ENCODE measurements around the gene NMBR.
"Not testable (repeated sequence)": the region's sequence is repeated elsewhere in the genome, so short reads cannot be mapped to it uniquely, and the experiment has no call there.

Gene NMBR

DNA sequence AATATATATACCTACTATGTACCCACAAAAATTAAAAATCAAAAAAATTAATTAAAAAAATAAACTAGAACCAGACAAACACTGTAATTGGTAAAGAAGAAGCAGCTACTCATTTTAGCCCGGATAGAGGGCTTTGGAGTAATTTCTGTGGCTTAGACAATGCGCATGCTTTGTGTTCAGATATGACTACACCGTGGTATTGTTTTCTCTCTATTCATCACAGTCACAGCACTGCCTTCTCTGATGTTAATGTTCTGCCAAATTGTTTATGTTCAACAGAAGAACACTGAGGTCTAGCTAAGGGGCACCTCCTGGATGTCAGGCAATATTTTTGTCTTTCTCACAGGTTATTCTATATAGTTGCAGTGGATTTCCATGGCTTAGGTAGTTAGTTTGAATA, 91.7 kb downstream of the NMBR start:
- DNase-seq, result no peak

DNA sequence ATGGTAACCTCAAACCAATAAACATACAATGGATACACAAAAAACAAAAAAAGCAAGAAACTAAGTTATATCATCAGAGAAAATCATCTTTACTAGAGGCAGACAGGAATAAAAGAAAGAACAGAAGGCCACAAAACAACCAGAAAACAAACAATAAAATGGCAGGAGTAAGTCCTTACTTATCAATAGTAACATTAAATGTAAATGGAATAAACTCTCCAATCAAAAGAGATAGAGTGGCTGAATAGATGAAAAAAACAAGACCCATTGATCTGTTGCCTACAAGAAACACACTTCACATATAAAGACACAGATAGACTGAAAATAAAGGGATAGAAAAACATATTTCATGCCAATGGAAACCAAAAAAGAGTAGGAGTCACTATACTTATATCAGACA, 95.5 kb downstream of the NMBR start:
- no peak for DNase-seq

DNA sequence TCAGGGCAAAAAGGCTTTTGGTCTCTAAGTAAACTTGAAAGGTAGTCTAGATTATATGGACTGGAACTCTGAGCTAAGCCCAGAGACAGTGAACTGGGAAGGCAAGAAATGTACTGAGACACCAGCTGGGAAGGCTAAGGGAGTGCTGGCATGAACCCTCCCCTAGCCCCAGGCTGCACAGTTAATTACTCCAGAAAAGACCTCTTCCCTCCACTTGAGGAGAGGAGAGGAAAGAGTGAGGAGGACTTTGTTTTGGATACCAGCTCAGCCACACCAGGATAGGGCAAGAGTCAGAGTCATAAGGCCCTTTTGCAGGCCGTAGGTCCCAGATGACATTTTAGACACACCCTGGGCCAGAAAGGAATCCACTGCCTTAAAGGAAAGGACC, 98.3 kb downstream of the NMBR start:
- no peak for DNase-seq

DNA sequence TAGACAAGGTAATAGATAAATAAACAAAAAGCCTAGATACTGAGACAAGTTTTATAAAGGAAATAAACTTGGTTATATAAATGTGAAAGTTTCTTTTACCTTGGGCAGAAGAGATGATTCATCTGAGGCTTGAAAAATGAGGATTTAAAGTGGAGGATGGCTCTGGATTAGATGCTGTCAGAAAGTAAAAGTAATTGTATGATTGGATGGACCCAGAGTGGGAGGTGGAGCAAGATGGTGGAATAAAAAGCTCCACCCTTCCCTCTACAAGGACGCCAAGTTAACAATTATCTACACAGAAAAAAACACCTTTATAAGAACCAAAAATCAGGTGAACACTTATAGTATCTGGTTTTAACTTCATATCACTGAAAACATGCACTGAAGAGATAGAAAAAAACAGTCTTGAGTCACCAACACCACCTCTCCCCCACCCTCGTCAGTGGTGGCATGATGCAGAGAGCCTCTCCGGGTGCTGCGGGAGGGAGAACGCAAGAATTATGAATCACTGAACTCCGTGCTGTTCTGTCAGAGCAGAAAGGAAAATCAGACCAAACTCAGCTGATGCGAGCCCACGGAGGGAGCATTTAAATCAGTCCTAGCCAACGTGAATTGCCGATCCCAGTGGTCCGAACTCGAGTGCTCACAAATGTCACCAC, 98.9 kb downstream of the NMBR start:
- DNase-seq, result no peak

DNA sequence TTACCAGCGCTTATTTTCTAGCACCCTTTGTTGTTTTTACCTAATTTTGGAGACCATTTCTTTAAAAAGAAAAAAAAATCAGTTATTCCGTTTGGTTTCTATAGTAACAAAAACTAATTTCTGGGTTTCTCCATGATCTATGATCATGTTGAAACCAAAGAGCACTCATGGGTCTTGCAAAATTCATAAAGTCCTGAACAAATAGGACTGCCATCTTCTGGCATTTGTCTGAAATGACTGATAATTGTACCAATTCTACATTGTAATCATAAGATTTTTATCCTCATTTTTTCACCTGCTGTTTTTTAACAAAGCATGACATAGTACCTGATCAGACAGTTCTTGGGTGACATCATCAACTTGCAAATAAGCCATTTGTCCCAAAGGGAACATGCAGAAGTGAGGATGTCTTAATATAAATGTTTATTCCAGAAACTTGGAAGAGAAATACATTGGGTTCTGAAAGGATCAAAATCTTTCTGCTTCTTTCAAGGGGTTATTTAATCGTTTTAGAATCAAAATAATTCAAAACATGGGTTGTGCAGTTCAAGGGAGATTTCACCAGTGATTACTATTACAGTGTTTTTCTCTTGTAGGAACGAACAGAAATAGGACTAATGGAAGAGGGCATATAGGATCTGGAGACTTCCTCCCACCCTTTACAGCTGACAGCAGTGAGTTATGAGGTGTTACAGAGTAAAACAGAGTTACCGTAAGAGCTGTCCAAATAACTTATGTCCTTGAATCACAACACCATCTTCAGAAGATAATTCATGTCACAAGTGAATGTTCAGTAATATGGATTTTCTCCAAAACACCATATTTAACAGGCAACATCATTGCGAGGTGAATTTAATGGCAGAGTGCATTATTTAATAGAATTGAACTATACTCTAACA, 101.3 kb downstream of the NMBR start:
- no peak for DNase-seq

DNA sequence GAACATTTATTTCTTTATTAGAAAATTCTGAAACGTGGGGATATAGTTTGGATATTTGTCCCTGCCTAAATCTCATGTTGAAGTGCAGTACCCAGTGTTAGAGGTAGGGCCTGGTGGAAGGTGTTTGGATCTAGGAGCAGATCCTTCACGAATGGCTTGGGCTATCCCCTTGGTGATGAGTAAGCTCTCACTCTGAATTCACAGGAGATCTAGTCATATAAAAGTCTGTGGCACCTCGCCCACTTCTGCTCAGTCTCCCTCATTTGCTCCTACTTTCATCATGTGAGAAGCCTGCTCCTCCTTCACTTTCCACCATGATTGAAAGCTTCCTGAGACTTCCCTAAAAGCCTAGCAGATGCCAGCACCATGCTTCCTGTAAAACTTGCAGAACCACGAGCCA, 111.0 kb downstream of the NMBR start:
- DNase-seq, result no peak

DNA sequence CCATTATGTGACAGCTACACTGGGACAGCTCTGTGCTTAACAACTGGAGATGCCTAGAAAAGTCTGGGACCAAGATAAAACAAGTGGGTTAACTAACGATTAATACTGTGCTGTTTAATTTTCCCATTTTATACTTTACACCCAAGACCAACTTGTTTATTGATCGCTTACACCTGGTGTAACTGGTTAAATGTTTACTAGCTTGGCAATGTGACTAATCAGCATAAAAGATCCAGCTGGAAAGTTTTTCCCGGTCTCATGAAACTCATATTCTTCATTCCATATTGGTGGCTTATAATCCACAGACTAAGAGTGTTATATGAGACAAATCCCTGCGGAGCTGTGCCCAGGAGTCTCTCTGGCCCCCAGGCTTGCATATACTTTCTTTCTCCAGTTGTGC, 115.9 kb downstream of the NMBR start:
- no peak for DNase-seq

DNA sequence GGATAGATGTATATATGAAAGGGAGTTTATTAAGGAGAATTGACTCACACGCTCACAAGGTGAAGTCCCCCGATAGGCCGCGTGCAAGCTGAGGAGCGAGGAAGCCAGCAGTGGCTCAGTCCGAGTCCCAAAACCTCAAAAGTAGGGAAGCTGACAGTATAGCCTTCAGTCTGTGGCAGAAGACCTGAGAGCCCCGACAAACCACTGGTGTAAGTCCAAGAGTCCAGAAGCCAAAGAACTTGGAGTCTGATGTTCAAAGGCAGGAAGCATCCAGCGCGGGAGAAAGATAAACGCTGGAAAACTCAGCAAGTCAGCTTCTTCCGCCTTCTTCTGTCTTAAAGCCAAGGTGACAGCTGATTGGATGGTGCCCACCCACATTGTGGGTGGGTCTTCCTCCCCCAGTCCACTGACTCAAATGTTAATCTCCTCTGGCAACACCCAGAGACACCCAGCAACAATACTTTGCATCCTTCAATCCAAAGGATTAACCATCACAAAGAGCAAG, 116.8 kb downstream of the NMBR start:
- DNase-seq, result no peak

DNA sequence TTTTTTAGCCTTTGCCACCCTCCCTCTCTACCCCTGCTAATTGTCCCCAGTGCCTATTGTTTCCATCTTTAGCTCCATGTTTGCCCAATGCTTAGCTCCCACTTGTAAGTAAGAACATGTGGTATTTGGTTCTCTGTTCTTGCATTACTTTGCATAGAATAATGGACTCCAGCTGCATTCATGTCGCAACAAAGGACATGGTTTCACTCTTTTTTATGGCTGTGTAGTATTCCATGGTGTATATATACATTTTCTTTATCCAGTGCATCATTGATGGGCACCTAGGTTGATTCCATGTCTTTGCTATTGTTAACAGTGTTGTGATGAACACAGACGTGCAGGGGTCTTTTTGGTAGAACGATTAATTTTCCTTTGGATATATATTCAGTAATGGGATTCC, 118.4 kb downstream of the NMBR start:
- no peak for DNase-seq

DNA sequence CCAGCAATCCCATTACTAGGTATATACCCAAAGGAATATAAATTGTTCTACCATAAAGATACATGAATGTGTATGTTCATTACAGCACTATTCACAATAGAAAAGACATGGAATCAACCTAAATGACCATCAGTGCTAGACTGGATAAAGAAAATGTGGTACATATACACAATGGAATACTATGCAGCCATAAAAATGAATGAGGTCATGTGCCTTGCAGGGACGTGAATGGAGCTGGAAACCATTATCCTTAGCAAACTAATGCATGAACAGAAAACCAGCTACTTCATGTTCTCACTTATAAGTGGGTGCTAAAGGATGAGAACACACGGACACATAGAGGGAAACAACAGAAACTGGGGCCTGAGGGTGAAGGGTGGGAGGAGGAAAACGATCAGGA, 119.1 kb downstream of the NMBR start:
- not testable (repeated sequence) for DNase-seq

DNA sequence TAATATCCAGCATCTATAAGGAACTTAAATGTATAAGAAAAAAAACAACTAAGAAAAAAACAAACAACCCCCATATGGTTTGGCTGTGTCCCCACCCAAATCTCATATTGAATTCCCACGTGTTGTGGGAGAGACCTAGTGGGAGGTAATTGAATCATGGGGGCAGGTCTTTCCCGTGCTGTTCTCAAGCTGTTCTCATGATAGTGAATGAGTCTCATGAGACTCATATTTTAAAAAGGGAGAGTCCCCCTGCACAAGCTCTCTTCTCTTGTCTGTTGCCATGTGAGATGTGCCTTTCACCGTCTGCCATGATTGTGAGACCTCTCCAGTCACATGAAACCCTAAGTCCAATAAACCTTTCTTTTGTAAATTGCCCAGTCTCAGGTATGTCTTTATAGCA, 119.8 kb downstream of the NMBR start:
- DNase-seq, result no peak

DNA sequence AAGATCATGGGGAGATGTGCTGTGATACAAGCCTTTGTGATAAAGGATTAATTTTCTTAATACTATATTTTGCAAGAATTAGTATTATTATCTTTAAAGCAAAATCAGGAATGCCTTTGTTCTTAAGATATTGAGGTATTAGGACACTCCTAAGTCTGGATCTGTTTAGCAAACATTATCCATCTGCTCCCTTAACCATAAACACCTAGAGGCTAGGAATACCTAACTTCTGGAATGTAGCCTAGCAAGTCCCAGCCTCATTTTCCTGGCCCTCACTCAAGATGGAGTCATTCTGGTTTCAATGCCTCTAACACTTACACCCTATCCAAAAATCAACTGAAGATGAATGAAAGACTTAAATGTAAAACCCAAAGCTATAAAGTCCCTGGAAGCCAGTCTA, 120.5 kb downstream of the NMBR start:
- no peak for DNase-seq

Data from NCI-H2029 treated with DMSO at 0.1 percent for 48 hours (cell line).